ENCODE results near the gene PTPN14.

DNA sequence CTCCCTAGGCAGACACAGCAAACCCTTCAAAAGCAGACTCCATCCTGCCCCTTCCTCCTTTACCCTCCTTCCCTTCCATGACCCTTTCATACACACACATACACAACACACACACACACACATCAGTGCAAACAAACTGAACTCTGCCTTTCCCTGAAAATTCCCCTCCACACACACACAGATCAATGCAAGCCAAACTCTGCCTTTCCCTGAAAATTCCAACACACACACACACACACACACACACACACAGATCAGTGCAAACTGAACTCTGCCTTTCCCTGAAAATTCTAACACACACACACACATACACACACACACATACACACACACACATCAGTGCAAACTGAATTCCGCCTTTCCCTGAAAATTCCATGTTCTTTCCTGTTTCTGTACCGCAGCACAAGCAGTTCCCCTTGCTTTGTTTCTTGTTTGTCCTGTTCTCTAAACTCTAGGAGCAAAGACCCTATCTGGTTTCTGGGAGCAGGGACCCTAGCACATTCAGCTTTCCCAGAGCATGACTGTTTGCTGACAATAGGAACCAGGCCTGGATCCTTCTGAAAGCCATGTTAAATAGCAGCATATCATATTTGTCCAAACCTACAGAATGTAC, 91.0 kb downstream of the PTPN14 start:
- no peak for TF ChIP-seq CTCF (IDR thresholded peaks at IDR 0.05)
- TF ChIP-seq POLR2A (IDR thresholded peaks at IDR 0.05) = no peak
- TF ChIP-seq POLR2AphosphoS5 (IDR thresholded peaks at IDR 0.05) = no peak

Data from transverse colon (tissue), 4 donors.